Peyer's patch (tissue), 4 donors: ENCODE measurements around the gene YKT6.

ENCODE experiments used
- CTCF ChIP-seq, 6 experiments: fragments of 450-650 bp in 4 of 6; fragments of 200-600 bp in 2 of 6; sonication (generic) in 1 of 6; IDR thresholded peaks; one replicate each; pipeline ENCODE4 v1.5.1; 2017 to 2019; ENCODE audit warnings: antibody characterized with exemption in 6 of 6, mild to moderate bottlenecking in 3 of 6, moderate library complexity in 1 of 6
- POLR2A ChIP-seq, 2 donors: fragments of 450-650 bp; IDR thresholded peaks; one replicate each; pipeline ENCODE4 v1.5.1; 2017; ENCODE audit warnings: antibody characterized with exemption in 2 of 2, mild to moderate bottlenecking in 2 of 2, moderate library complexity in 2 of 2

- no peak for TF ChIP-seq CTCF (IDR thresholded peaks at IDR 0.05)
- TF ChIP-seq POLR2A (IDR thresholded peaks at IDR 0.05) = no peak
Measured at GRCh38 chr7:44151956-44152355, 48.8 kb upstream of the YKT6 start.
